Upper lobe of right lung (tissue), 1 donor: ENCODE data around the gene VWDE. TPM values are rescaled to one million over a fixed set of nuclear protein-coding genes. Genes with fewer than 3 reads are reported as not detected.

Experiments used
- ATAC-seq: fragments of 200-7000 bp; cut with Tn5 transposase; one replicate; pipeline ENCODE4 v1.9.1; 2020; ENCODE audit warnings: mild to moderate bottlenecking, moderate library complexity
- DNase-seq: peaks from one replicate; pipeline ENCODE4 v3.0.0-alpha.2; 2020
- H3K27ac ChIP-seq: fragments of 200-600 bp; one replicate; pipeline ENCODE4 v1.8.0; 2022
- H3K27me3 ChIP-seq: fragments of 200-600 bp; one replicate; pipeline ENCODE4 v1.8.0; 2022; ENCODE audit warnings: mild to moderate bottlenecking
- H3K36me3 ChIP-seq: fragments of 200-600 bp; one replicate; pipeline ENCODE4 v1.8.0; 2022
- H3K4me1 ChIP-seq: fragments of 200-600 bp; one replicate; pipeline ENCODE4 v1.8.0; 2022
- H3K4me3 ChIP-seq: fragments of 200-600 bp; one replicate; pipeline ENCODE4 v1.8.0; 2022; ENCODE audit warnings: mild to moderate bottlenecking
- H3K9me3 ChIP-seq: fragments of 200-600 bp; one replicate; pipeline ENCODE4 v1.8.0; 2022
- intact Hi-C: fragments of 100-400 bp; cut with DNase I; formaldehyde crosslinking; loops from one replicate; pipeline ENCODE4 v1.11.0; 2022
- total RNA-seq: library from RNA; stranded (reverse); fragmentation: NEBNext Ultra II Directional; extraction: Animal tissue kit (Norgen Biotek cat#: 25700); gene quantifications from one replicate; pipeline ENCODE4 v1.2.1, GENCODE V29; 2021
- TF ChIP-seq, protein P1 (sequence below): fragments of 200-600 bp; IDR thresholded peaks from one replicate; pipeline ENCODE4 v1.8.0; 2022; ENCODE audit warnings: antibody characterized with exemption
- donor health status: DM: no; HTN: yes; CAD: no; lungs with severe emphysema.

The VWDE gene
- total RNA-seq, 1 donor from 2014 or later, result 0.90 TPM

DNA sequence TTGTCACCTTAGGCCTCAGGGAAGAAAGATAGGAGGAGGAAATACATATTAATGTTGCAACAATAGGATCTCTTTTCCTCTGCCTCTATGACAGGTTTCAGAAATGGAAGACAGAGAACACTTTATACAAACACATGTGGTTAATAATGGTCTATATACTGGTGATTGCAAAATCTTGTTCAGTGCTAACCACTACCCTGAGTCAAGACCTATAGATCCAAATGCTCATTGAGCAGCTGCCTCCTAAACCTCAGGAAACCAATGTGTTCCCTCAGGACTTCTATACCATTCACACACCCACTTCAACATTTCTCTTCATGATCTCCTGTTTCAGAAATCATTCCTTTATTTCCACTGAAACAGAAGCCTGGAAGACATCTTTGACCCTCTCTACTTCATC, 32.5 kb upstream of the VWDE start:
- DNase-seq (no peak), ATAC-seq (no peak)
- Histone ChIP-seq H3K4me1 (no peaks in the 10 kb centered on the region), H3K36me3 (no peaks in the 10 kb centered on the region), H3K4me3 (no peak overlapping the region), H3K27me3 (peaks cover 4% of the 10 kb centered on the region), H3K27ac (no peak overlapping the region), H3K9me3 (no peaks in the 10 kb centered on the region)
- TF ChIP-seq, protein P1, sequence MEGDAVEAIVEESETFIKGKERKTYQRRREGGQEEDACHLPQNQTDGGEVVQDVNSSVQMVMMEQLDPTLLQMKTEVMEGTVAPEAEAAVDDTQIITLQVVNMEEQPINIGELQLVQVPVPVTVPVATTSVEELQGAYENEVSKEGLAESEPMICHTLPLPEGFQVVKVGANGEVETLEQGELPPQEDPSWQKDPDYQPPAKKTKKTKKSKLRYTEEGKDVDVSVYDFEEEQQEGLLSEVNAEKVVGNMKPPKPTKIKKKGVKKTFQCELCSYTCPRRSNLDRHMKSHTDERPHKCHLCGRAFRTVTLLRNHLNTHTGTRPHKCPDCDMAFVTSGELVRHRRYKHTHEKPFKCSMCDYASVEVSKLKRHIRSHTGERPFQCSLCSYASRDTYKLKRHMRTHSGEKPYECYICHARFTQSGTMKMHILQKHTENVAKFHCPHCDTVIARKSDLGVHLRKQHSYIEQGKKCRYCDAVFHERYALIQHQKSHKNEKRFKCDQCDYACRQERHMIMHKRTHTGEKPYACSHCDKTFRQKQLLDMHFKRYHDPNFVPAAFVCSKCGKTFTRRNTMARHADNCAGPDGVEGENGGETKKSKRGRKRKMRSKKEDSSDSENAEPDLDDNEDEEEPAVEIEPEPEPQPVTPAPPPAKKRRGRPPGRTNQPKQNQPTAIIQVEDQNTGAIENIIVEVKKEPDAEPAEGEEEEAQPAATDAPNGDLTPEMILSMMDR, result no peak
- intact Hi-C loops, result no loop called here

DNA sequence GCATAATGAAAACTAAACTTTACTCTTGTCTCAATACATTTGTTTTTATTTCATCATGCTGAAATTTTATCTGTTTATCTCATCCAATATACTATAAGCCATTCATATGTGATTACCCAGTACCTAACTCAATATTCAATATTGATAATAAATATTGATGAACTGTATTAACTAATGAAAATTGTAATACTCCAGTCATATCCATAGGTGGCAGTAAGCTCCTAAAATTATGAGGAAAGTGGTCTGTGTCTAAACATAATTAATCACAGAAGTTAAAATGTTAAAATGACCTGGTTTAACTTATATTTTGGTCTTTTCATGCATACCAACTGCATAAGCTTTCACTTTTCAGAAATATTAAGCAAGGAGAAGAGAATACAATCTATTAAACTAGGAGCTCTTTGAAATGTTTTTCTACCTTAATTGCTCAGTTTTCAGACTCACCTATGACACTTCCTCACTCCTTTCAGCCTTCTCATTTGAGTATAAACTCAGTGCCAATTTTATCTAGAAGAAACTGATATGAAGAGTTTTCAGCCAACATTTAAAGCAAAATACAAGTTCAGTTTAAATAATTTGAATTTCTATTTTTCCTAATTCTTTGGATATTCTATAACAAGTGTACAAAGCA, 30.5 kb upstream of the VWDE start:
- intact Hi-C loops, result no loop called here
- ATAC-seq (no peak), DNase-seq (no peak)
- H3K36me3 ChIP-seq, result no peaks in the 10 kb centered on the region
- no peak overlapping the region for H3K27ac ChIP-seq
- no peaks in the 10 kb centered on the region for H3K9me3 ChIP-seq
- TF ChIP-seq, protein P1, result peak; percentile 35
- no peaks in the 10 kb centered on the region for H3K4me1 ChIP-seq
- no peak overlapping the region for H3K4me3 ChIP-seq
- peaks cover 4% of the 10 kb centered on the region for H3K27me3 ChIP-seq

DNA sequence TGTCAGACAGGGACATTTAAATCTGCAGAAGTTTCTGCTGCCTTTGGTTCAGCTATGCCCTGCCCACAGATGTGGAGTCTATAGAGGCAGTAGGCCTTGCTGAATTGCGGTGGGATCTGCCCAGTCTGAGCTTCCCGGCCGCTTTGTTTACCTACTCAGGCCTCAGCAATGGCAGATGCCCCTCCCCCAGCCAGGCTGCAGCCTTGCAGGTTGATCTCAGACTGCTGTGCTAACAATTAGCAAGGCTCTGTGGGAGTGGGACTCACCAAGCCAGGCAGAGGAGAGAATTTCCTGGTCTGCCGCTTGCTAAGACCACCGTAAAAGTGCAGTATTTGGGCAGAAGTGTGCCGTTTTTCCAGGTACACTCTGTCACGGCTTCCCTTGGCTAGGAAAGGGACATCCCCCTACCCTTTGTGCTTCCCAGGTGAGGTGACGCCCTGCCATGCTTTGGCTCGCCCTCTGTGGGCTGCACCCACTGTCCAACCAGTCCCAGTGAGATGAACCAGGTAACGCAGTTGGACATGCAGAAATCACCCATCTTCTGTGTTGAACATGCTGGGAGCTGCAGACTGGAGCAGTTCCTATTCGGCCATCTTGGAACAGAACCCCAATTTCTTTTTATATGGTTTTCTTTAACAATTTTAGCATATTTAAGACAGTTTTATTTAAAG, 28.4 kb upstream of the VWDE start:
- Histone ChIP-seq H3K36me3 (no peaks in the 10 kb centered on the region), H3K4me3 (no peak overlapping the region), H3K27me3 (no peaks in the 10 kb centered on the region), H3K9me3 (no peaks in the 10 kb centered on the region), H3K4me1 (no peaks in the 10 kb centered on the region), H3K27ac (no peak overlapping the region)
- TF ChIP-seq, protein P1, result no peak
- intact Hi-C loops, result no loop called here
- ATAC-seq (no peak), DNase-seq (no peak)

DNA sequence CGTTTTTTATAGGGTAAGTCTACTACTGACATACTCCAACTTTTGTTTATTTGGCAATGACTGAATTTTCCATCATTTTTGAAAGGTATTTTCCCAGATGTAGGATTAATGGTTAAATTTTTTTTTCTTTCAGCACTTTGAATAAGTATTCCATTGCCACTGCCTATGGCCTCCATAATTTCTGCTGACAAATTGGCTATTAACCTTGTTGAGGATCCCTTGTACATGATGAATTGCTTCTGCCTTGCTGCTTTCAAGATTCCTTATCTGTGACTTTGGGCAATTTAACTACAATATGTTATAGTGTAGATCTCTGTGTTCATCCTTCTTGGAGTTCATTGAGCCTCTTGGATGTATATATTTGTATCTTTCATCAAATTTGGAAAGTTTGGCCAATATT, 21.6 kb upstream of the VWDE start:
- intact Hi-C loops, result no loop called here
- Histone ChIP-seq H3K27ac (no peak overlapping the region), H3K4me3 (no peak overlapping the region), H3K4me1 (no peaks in the 10 kb centered on the region), H3K36me3 (no peaks in the 10 kb centered on the region), H3K27me3 (no peaks in the 10 kb centered on the region), H3K9me3 (no peaks in the 10 kb centered on the region)
- DNase-seq (no peak), ATAC-seq (no peak)
- TF ChIP-seq, protein P1, result no peak

DNA sequence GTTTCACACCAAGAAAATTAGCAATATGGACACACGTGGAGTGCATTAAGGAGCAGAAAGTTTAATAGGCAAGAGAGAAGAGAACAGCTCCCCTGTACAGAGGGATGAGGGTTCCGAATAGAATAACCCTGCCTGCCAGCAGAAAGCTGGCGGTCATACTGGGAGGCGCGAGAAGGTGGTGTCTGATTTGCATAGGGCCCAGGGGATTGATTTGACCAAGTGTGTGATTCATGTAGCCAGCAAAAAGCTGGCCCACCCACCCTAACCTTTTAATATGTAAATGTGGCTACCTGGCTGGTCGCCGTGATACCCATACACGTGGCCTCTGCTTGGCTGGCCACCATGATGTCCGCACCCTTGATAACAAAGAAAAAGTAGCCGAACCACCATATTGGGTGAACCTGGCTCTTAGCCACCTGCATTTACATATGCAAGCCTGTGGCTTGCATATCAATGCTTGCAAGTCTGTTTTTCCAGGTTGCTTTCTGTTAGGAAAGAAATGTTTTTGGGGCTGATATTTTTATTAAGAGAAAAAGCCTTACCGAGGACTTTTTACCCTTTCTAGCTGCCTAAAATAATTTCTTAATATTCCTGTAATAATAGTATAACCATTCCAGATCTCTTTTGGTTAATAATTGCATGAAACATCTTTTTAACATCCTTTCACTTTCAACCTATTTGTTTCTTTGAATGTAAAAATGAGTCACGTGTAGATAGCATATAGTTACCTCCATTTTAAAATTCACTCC, 20.5 kb upstream of the VWDE start:
- no peaks in the 10 kb centered on the region for H3K4me1 ChIP-seq
- no peaks in the 10 kb centered on the region for H3K9me3 ChIP-seq
- H3K27me3 ChIP-seq, result no peaks in the 10 kb centered on the region
- TF ChIP-seq, protein P1, result no peak
- DNase-seq (no peak), ATAC-seq (no peak)
- H3K4me3 ChIP-seq, result no peak overlapping the region
- no peaks in the 10 kb centered on the region for H3K36me3 ChIP-seq
- intact Hi-C loops, result no loop called here
- no peak overlapping the region for H3K27ac ChIP-seq
